ENCODE measurements around the gene SIX3. TPM values are rescaled to one million over a fixed set of nuclear protein-coding genes. Genes with fewer than 3 reads are reported as not detected.

The SIX3 gene
- total and polyA plus RNA-seq, 2 experiments from 2014 or later = not detected

DNA sequence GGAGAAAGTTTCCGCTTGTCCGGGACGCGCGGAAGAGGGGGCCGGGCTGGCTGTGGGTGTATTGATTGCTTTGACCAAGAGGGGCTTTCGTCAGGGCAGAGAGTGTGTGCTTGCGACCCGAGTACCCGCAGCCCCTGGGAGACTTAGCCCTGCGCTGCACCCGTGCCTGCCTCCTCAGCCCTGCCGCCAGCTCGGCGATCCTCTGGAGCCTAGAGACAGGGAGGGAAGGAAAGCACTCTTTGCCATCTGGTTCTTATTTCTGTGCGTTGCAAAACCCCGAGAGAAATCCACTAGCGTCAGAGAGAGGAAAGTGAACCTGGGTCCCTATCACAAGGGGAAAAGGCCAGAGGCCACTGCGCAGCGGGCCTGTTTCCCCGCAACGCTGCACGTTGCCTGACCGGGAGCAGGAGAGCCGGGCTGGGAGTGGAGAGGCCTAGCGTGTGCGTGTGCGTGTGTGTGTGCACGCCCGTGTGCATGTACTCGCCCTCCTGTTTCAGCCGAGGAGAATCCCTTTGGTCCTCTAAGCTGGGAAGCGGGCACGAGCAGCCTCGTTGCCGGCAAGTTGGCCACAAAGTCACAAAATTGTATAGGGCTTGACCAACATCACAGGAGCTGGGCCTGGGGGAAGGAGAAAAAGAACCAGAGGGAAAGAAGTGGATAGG lies 1.7 kb downstream of the SIX3 start:
- 0 out of 2 replicates have a peak, but pooled peaks have one; percentile 1 for TF ChIP-seq EZH2phosphoT487 (IDR thresholded peaks at IDR 0.05; ENCODE audit: insufficient read depth, low read depth)
- TF ChIP-seq EZH2 (IDR thresholded peaks at IDR 0.05; ENCODE audit: insufficient read depth, poor library complexity, severe bottlenecking) = peak; percentile 84
- Histone ChIP-seq H3K27ac (no peak overlapping the region), H3K4me1 (ENCODE audit: insufficient read depth) (peaks cover 4% of the 10 kb centered on the region; the same call in 1 of the 2 replicates), H3K4me3 (no peak overlapping the region), H3K9ac (no peak overlapping the region), H3K79me2 (ENCODE audit: insufficient read depth) (no peaks in the 10 kb centered on the region), H4K20me1 (ENCODE audit: insufficient read depth) (no peaks in the 10 kb centered on the region), H2AFZ (0 out of 2 replicates have a peak overlapping the region, but pooled peaks have one; percentile 44), H3K9me3 (ENCODE audit: low read depth) (no peaks in the 10 kb centered on the region), H3K36me3 (ENCODE audit: low read depth) (no peaks in the 10 kb centered on the region), H3F3A (ENCODE audit: insufficient read depth) (no peaks in the 10 kb centered on the region), H3K4me2 (ENCODE audit: unreplicated experiment) (no peak overlapping the region), H3K9me2 (ENCODE audit: insufficient read depth) (no peaks in the 10 kb centered on the region), H3K27me3 (replicated peaks; ENCODE audit: insufficient read depth) (peaks cover 81% of the 10 kb centered on the region)
- in situ Hi-C loops (cut with MboI) = no loop called here
- 38 to 45% methylated on average over 33 to 36 of the region's 36 CpGs for WGBS, 2 experiments (ENCODE audit: low coverage in 1 of 2, low lambda C conversion rate in 2 of 2, missing lambda C conversion rate in 2 of 2)
- DNase-seq = peak; percentile 46

- Histone ChIP-seq H3K4me1 (ENCODE audit: insufficient read depth) (peaks cover 4% of the 10 kb centered on the region; the same call in 1 of the 2 replicates), H3K36me3 (ENCODE audit: low read depth) (no peaks in the 10 kb centered on the region), H3K9me3 (ENCODE audit: low read depth) (no peaks in the 10 kb centered on the region), H3K27ac (no peak overlapping the region), H4K20me1 (ENCODE audit: insufficient read depth) (no peaks in the 10 kb centered on the region), H3K79me2 (ENCODE audit: insufficient read depth) (no peaks in the 10 kb centered on the region), H3K4me3 (no peak overlapping the region), H3K27me3 (replicated peaks; ENCODE audit: insufficient read depth) (peaks cover 75% of the 10 kb centered on the region), H3F3A (ENCODE audit: insufficient read depth) (no peaks in the 10 kb centered on the region), H2AFZ (no peak overlapping the region), H3K4me2 (ENCODE audit: unreplicated experiment) (no peak overlapping the region), H3K9me2 (ENCODE audit: insufficient read depth) (no peaks in the 10 kb centered on the region), H3K9ac (no peak overlapping the region)
- WGBS, 2 experiments (ENCODE audit: low coverage in 1 of 2, low lambda C conversion rate in 2 of 2, missing lambda C conversion rate in 2 of 2) = 56 to 60% methylated on average over 10 of the region's 10 CpGs
- in situ Hi-C loops (cut with MboI) = no loop called here
- TF ChIP-seq EZH2phosphoT487 (IDR thresholded peaks at IDR 0.05; ENCODE audit: insufficient read depth, low read depth) = no peak
- no peak for TF ChIP-seq EZH2 (IDR thresholded peaks at IDR 0.05; ENCODE audit: insufficient read depth, poor library complexity, severe bottlenecking)
- no peak for DNase-seq
Measured at GRCh38 chr2:44943693-44944101, 2.2 kb downstream of the SIX3 start.

GRCh38 chr2:44944102-44944951 lies 2.8 kb downstream of the SIX3 start:
- H3K9ac ChIP-seq = no peak overlapping the region
- peak overlapping the region; percentile 39; the same call in 1 of the 2 replicates for H2AFZ ChIP-seq
- DNase-seq = peak; percentile 47
- in situ Hi-C loops (cut with MboI) = no loop called here
- peaks cover 70% of the 10 kb centered on the region for H3K27me3 ChIP-seq (replicated peaks; ENCODE audit: insufficient read depth)
- no peaks in the 10 kb centered on the region for H3K36me3 ChIP-seq (ENCODE audit: low read depth)
- peak overlapping the region; percentile 35 for H3K4me3 ChIP-seq
- H3K79me2 ChIP-seq (ENCODE audit: insufficient read depth) = no peaks in the 10 kb centered on the region
- 7 to 8% methylated on average over 40 to 58 of the region's 62 CpGs for WGBS, 2 experiments (ENCODE audit: low coverage in 1 of 2, low lambda C conversion rate in 2 of 2, missing lambda C conversion rate in 2 of 2)
- TF ChIP-seq EZH2phosphoT487 (IDR thresholded peaks at IDR 0.05; ENCODE audit: insufficient read depth, low read depth) (no peak), EZH2 (IDR thresholded peaks at IDR 0.05; ENCODE audit: insufficient read depth, poor library complexity, severe bottlenecking) (peak; percentile 65)
- no peak overlapping the region for H3K27ac ChIP-seq
- H3K4me2 ChIP-seq (ENCODE audit: unreplicated experiment) = peak overlapping the region; percentile 12
- no peaks in the 10 kb centered on the region for H3K9me3 ChIP-seq (ENCODE audit: low read depth)
- H3F3A ChIP-seq (ENCODE audit: insufficient read depth) = no peaks in the 10 kb centered on the region
- no peaks in the 10 kb centered on the region for H4K20me1 ChIP-seq (ENCODE audit: insufficient read depth)
- peaks cover 4% of the 10 kb centered on the region; the same call in 1 of the 2 replicates for H3K4me1 ChIP-seq (ENCODE audit: insufficient read depth)
- H3K9me2 ChIP-seq (ENCODE audit: insufficient read depth) = no peaks in the 10 kb centered on the region

- Histone ChIP-seq H3K4me3 (peak overlapping the region; percentile 35), H4K20me1 (ENCODE audit: insufficient read depth) (no peaks in the 10 kb centered on the region), H3K4me1 (ENCODE audit: insufficient read depth) (peaks cover 4% of the 10 kb centered on the region; the same call in 1 of the 2 replicates), H3K27ac (no peak overlapping the region), H3K36me3 (ENCODE audit: low read depth) (no peaks in the 10 kb centered on the region), H2AFZ (peak overlapping the region; percentile 39; the same call in 1 of the 2 replicates), H3F3A (ENCODE audit: insufficient read depth) (no peaks in the 10 kb centered on the region), H3K9me3 (ENCODE audit: low read depth) (no peaks in the 10 kb centered on the region), H3K9me2 (ENCODE audit: insufficient read depth) (no peaks in the 10 kb centered on the region), H3K27me3 (replicated peaks; ENCODE audit: insufficient read depth) (peaks cover 63% of the 10 kb centered on the region), H3K9ac (no peak overlapping the region), H3K4me2 (ENCODE audit: unreplicated experiment) (no peak overlapping the region), H3K79me2 (ENCODE audit: insufficient read depth) (no peaks in the 10 kb centered on the region)
- 33 to 36% methylated on average over 18 of the region's 18 CpGs for WGBS, 2 experiments (ENCODE audit: low coverage in 1 of 2, low lambda C conversion rate in 2 of 2, missing lambda C conversion rate in 2 of 2)
- peak; percentile 85 for TF ChIP-seq EZH2 (IDR thresholded peaks at IDR 0.05; ENCODE audit: insufficient read depth, poor library complexity, severe bottlenecking)
- 0 out of 2 replicates have a peak, but pooled peaks have one; percentile 34 for TF ChIP-seq EZH2phosphoT487 (IDR thresholded peaks at IDR 0.05; ENCODE audit: insufficient read depth, low read depth)
- in situ Hi-C loops (cut with MboI) = no loop called here
- DNase-seq = no peak
Measured at GRCh38 chr2:44944952-44945612, 3.6 kb downstream of the SIX3 start.

All from GM23248 (cell line).